ENCODE results near the gene SLC22A1.

Gene SLC22A1

DNA sequence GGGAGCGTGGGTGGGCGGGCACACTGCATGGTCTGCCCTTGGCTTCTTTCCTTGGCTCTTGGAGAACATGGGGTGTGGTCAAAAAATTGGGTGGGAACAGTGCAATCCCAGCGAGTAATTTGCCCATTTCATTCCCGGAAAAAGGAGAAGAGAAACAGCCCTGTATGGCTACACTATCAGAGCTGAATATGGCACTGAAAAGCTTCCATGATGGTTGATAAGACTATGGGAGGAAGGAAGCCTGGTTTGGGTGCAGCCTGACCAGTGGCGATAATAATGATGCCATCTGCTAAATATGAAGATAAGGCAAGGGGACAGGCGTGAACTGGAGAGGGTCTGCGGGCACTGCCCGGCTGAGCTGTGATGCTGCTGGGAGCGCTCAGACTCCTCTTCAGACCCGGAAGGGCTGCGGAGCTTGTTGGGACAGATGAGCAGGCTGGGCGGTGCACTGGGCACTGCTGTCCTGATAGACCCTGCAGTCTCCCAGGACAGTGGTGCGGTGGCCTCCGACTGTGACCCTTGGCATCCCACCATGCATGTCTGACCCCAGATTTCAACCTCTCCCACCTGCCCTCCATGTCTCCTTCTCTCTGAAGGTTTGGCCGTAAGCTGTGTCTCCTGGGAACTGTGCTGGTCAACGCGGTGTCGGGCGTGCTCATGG, 10.2 kb downstream of the SLC22A1 start (continued):
- TF ChIP-seq, protein P1, sequence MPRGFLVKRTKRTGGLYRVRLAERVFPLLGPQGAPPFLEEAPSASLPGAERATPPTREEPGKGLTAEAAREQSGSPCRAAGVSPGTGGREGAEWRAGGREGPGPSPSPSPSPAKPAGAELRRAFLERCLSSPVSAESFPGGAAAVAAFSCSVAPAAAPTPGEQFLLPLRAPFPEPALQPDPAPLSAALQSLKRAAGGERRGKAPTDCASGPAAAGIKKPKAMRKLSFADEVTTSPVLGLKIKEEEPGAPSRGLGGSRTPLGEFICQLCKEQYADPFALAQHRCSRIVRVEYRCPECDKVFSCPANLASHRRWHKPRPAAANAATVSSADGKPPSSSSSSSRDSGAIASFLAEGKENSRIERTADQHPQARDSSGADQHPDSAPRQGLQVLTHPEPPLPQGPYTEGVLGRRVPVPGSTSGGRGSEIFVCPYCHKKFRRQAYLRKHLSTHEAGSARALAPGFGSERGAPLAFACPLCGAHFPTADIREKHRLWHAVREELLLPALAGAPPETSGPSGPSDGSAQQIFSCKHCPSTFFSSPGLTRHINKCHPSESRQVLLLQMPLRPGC (tag by site-specific recombination; IDR thresholded peaks at IDR 0.05): no peak
- TF ChIP-seq ZNF169 (tag by site-specific recombination; IDR thresholded peaks at IDR 0.05) (no peak), ZNF777 (tag by site-specific recombination; IDR thresholded peaks at IDR 0.05; ENCODE audit: borderline replicate concordance) (no peak), ZNF175 (tag by site-specific recombination; IDR thresholded peaks at IDR 0.05) (no peak), ZIC2 (tag by site-specific recombination; IDR thresholded peaks at IDR 0.05) (no peak), ZNF670 (tag by site-specific recombination; IDR thresholded peaks at IDR 0.05; ENCODE audit: low read depth) (no peak)
- TF ChIP-seq, protein P2, sequence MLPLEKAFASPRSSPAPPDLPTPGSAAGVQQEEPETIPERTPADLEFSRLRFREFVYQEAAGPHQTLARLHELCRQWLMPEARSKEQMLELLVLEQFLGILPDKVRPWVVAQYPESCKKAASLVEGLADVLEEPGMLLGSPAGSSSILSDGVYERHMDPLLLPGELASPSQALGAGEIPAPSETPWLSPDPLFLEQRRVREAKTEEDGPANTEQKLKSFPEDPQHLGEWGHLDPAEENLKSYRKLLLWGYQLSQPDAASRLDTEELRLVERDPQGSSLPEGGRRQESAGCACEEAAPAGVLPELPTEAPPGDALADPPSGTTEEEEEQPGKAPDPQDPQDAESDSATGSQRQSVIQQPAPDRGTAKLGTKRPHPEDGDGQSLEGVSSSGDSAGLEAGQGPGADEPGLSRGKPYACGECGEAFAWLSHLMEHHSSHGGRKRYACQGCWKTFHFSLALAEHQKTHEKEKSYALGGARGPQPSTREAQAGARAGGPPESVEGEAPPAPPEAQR (tag by site-specific recombination; IDR thresholded peaks at IDR 0.05): no peak
- TF ChIP-seq, protein P3, sequence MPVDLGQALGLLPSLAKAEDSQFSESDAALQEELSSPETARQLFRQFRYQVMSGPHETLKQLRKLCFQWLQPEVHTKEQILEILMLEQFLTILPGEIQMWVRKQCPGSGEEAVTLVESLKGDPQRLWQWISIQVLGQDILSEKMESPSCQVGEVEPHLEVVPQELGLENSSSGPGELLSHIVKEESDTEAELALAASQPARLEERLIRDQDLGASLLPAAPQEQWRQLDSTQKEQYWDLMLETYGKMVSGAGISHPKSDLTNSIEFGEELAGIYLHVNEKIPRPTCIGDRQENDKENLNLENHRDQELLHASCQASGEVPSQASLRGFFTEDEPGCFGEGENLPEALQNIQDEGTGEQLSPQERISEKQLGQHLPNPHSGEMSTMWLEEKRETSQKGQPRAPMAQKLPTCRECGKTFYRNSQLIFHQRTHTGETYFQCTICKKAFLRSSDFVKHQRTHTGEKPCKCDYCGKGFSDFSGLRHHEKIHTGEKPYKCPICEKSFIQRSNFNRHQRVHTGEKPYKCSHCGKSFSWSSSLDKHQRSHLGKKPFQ (tag by site-specific recombination; IDR thresholded peaks at IDR 0.05): no peak

DNA sequence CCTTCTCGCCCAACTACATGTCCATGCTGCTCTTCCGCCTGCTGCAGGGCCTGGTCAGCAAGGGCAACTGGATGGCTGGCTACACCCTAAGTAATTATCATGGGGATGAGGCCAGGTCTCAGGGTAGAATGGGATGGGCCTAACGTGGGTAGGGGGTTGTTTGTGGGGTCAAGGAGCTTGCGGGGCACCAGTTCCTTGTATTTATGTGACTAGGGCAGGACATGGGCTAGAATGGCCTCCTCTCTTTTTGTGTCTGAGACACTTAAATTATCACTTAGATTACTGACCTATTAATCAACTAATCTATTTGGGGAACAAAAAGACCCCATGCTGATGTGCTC, 10.7 kb downstream of the SLC22A1 start:
- no peaks in the 10 kb centered on the region for H3K4me1 ChIP-seq (ENCODE audit: control insufficient read depth, insufficient read depth, low read length)
- H3K27ac ChIP-seq (ENCODE audit: extremely low read depth, low read depth, low read length): no peak overlapping the region
- no peaks in the 10 kb centered on the region for H3K36me3 ChIP-seq (ENCODE audit: control insufficient read depth in 2 of 2, insufficient read depth in 1 of 2, low read length in 2 of 2)
- no peak overlapping the region for H3K4me3 ChIP-seq (ENCODE audit: low read depth, low read length)
- ChIA-PET CTCF (no interaction called here), POLR2A (no interaction called here)
- H3K9me3 ChIP-seq (ENCODE audit: control insufficient read depth, insufficient read depth, low read depth, low read length): no peaks in the 10 kb centered on the region
- TF ChIP-seq RBAK (tag by site-specific recombination; IDR thresholded peaks at IDR 0.05) (no peak), ZNF76 (tag by site-specific recombination; IDR thresholded peaks at IDR 0.05; ENCODE audit: borderline replicate concordance, low read depth) (no peak), ZNF19 (tag by site-specific recombination; IDR thresholded peaks at IDR 0.05; ENCODE audit: low read depth) (no peak), ZNF677 (tag by site-specific recombination; IDR thresholded peaks at IDR 0.05) (no peak), ZNF544 (tag by site-specific recombination; IDR thresholded peaks at IDR 0.05) (no peak), ZNF354C (tag by site-specific recombination; IDR thresholded peaks at IDR 0.05; ENCODE audit: borderline replicate concordance, low read depth) (no peak), MEIS1 (CRISPR knock-in tag; IDR thresholded peaks at IDR 0.05; ENCODE audit: borderline replicate concordance) (no peak), ZNF585B (tag by site-specific recombination; IDR thresholded peaks at IDR 0.05) (no peak), ZNF660 (tag by site-specific recombination; IDR thresholded peaks at IDR 0.05) (no peak), ZNF48 (tag by site-specific recombination; IDR thresholded peaks at IDR 0.05) (no peak), ZNF510 (tag by site-specific recombination; IDR thresholded peaks at IDR 0.05; ENCODE audit: insufficient replicate concordance) (no peak), ZNF112 (tag by site-specific recombination; IDR thresholded peaks at IDR 0.05) (no peak), SP2 (tag by site-specific recombination; IDR thresholded peaks at IDR 0.05) (no peak), ZNF785 (tag by site-specific recombination; IDR thresholded peaks at IDR 0.05) (no peak)
- TF ChIP-seq, protein P4, sequence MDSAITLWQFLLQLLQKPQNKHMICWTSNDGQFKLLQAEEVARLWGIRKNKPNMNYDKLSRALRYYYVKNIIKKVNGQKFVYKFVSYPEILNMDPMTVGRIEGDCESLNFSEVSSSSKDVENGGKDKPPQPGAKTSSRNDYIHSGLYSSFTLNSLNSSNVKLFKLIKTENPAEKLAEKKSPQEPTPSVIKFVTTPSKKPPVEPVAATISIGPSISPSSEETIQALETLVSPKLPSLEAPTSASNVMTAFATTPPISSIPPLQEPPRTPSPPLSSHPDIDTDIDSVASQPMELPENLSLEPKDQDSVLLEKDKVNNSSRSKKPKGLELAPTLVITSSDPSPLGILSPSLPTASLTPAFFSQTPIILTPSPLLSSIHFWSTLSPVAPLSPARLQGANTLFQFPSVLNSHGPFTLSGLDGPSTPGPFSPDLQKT (IDR thresholded peaks at IDR 0.05; ENCODE audit: borderline replicate concordance, low read depth, low read length): no peak
